OCI-LY3 (cell line): ENCODE data around the gene SPATA6L.

Experiments
- CTCF ChIP-seq: fragments of 200-600, 300-600 bp; sonication (generic); IDR thresholded peaks from 2 replicates; pipeline ENCODE4 v1.5.1; 2014; ENCODE audit warnings: antibody characterized with exemption, low read length, low read depth
- EZH2phosphoT487 ChIP-seq: fragments of 200-600 bp; shearing (Covaris generic); IDR thresholded peaks from 2 replicates; pipeline ENCODE4 v1.6.1; 2018; ENCODE audit warnings: antibody characterized with exemption, mixed run types, low read depth

DNA sequence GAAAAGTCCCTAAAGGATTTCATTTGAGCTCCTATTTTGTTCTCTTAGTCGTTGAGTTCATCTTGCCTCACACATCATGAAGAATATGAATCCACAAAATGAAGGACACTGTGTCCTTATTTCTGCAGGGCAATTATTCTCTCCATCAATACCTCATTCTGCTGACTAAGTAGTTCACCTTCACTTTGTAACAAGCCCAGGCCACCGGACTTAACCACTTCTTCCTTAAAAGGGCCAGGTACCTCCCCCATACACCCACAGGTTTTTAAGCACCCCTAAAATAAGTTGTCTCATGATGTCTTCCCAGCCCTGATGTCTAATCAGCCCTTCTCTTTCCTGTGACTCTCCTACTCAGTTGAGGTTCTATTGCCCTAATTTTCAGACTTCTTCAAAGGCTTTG lies 71.3 kb downstream of the SPATA6L start:
- no peak for TF ChIP-seq CTCF
- no peak for TF ChIP-seq EZH2phosphoT487
